WTC11 (cell line): ENCODE data around the gene TMEM131L. TPM values are rescaled to one million over a fixed set of nuclear protein-coding genes. Genes with fewer than 3 reads are reported as not detected.

Source experiments
- ATAC-seq: fragments of 200-7000 bp; cut with Tn5 transposase; 2 replicates; pipeline ENCODE4 v1.10.0; 2021; ENCODE audit warnings: mild to moderate bottlenecking, moderate library complexity
- CTCF ChIA-PET: fragments of 300-600 bp; sonication (Branson Sonifier 250); formaldehyde crosslinking; loops from one replicate; lab custom pipeline; 2021; ENCODE audit warnings: antibody characterized with exemption; lab: Charles Lee
- POLR2A ChIA-PET: fragments of 350-600 bp; sonication (Branson Sonifier 250); formaldehyde crosslinking; loops from one replicate; lab custom pipeline; 2021; ENCODE audit warnings: antibody characterized with exemption; lab: Charles Lee
- DNase-seq: peaks from one replicate; pipeline ENCODE4 v3.0.0; 2021; ENCODE audit warnings: low spot score
- H3K27ac Mint-ChIP-seq: 2 replicates; pipeline ENCODE4 v1.8.0; 2021; ENCODE audit warnings: mixed read lengths
- H3K27me3 Mint-ChIP-seq: 2 replicates; pipeline ENCODE4 v1.8.0; 2021; ENCODE audit warnings: low read depth, mild to moderate bottlenecking, moderate library complexity, mixed read lengths
- H3K36me3 Mint-ChIP-seq: 2 replicates; pipeline ENCODE4 v1.8.0; 2021; ENCODE audit warnings: mixed read lengths
- H3K4me1 Mint-ChIP-seq: 2 replicates; pipeline ENCODE4 v1.8.0; 2022; ENCODE audit warnings: mixed read lengths
- H3K4me3 Mint-ChIP-seq: 2 replicates; pipeline ENCODE4 v1.8.0; 2021; ENCODE audit warnings: mild to moderate bottlenecking, moderate library complexity, mixed read lengths
- H3K9me3 Mint-ChIP-seq: 2 replicates; pipeline ENCODE4 v1.8.0; 2021; ENCODE audit warnings: mixed read lengths
- AR ChIP-seq: fragments of 250-450 bp; sonication (Bioruptor Pico); IDR thresholded peaks from 2 replicates; pipeline ENCODE4 v1.9.0; 2021; ENCODE audit warnings: mild to moderate bottlenecking
- CREB1 ChIP-seq: sonication (generic); formaldehyde crosslinking; IDR thresholded peaks from 2 replicates; pipeline ENCODE4 v1.8.0; 2023; ENCODE audit warnings: mild to moderate bottlenecking, missing genetic modification reagents
- ELF4 ChIP-seq: sonication (generic); formaldehyde crosslinking; IDR thresholded peaks from 2 replicates; pipeline ENCODE4 v1.8.1; 2022; ENCODE audit warnings: low read depth, mild to moderate bottlenecking, moderate library complexity, missing genetic modification reagents
- MLX ChIP-seq: sonication (generic); formaldehyde crosslinking; IDR thresholded peaks from 2 replicates; pipeline ENCODE4 v1.8.1; 2023; ENCODE audit warnings: mild to moderate bottlenecking, missing genetic modification reagents, moderate library complexity
- NFE2L1 ChIP-seq: sonication (generic); formaldehyde crosslinking; IDR thresholded peaks from 2 replicates; pipeline ENCODE4 v1.8.1; 2023; ENCODE audit warnings: missing genetic modification reagents
- NR2C2 ChIP-seq: sonication (generic); formaldehyde crosslinking; IDR thresholded peaks from 2 replicates; pipeline ENCODE4 v1.8.0; 2022; ENCODE audit warnings: mild to moderate bottlenecking, missing genetic modification reagents
- PRRX2 ChIP-seq: fragments of 250-450 bp; sonication (Bioruptor Pico); IDR thresholded peaks from 2 replicates; pipeline ENCODE4 v1.8.0; 2021; ENCODE audit warnings: mild to moderate bottlenecking
- ZNF281 ChIP-seq: sonication (generic); formaldehyde crosslinking; IDR thresholded peaks from 2 replicates; pipeline ENCODE4 v1.8.0; 2023; ENCODE audit warnings: mild to moderate bottlenecking, missing genetic modification reagents
- ZNF512 ChIP-seq: sonication (generic); formaldehyde crosslinking; IDR thresholded peaks from 2 replicates; pipeline ENCODE4 v1.8.1; 2022; ENCODE audit warnings: missing genetic modification reagents, borderline replicate concordance
- total RNA-seq: library from RNA; stranded (reverse); gene quantifications from 3 replicates; pipeline ENCODE4 v1.2.3, GENCODE V29; 2021
- TF ChIP-seq, protein P1 (sequence below): fragments of 250-450 bp; sonication (Bioruptor Pico); conservative IDR thresholded peaks from 2 replicates; pipeline ENCODE4 v1.9.0; 2021; ENCODE audit warnings: mild to moderate bottlenecking
- TF ChIP-seq, protein P2 (sequence below): sonication (generic); formaldehyde crosslinking; IDR thresholded peaks from 2 replicates; pipeline ENCODE4 v1.8.0; 2022; ENCODE audit warnings: missing genetic modification reagents

Gene TMEM131L
- total RNA-seq, 1 experiment from 2014 or later, result 26.7 TPM

GRCh38 chr4:153549405-153549804 is 83.2 kb downstream of the TMEM131L start:
- Mint-ChIP-seq H3K4me1 (peaks cover 24% of the 10 kb centered on the region), H3K36me3 (0 out of 2 replicates have a peak, but pooled peaks cover 5% of the 10 kb centered on the region), H3K4me3 (no peak overlapping the region), H3K27me3 (no peaks in the 10 kb centered on the region), H3K27ac (no peak overlapping the region), H3K9me3 (no peaks in the 10 kb centered on the region)
- POLR2A ChIA-PET, result interaction anchor here (0.9 kb wide), 1 partner anchor 366 kb away, joined by 3 read pairs; no protein-coding TSS in a partner anchor
- DNase-seq (no peak), ATAC-seq (no peak)
- CTCF ChIA-PET, result no interaction called here
- no peak for TF ChIP-seq ZNF512 (CRISPR knock-in tag)
- TF ChIP-seq, protein P1, sequence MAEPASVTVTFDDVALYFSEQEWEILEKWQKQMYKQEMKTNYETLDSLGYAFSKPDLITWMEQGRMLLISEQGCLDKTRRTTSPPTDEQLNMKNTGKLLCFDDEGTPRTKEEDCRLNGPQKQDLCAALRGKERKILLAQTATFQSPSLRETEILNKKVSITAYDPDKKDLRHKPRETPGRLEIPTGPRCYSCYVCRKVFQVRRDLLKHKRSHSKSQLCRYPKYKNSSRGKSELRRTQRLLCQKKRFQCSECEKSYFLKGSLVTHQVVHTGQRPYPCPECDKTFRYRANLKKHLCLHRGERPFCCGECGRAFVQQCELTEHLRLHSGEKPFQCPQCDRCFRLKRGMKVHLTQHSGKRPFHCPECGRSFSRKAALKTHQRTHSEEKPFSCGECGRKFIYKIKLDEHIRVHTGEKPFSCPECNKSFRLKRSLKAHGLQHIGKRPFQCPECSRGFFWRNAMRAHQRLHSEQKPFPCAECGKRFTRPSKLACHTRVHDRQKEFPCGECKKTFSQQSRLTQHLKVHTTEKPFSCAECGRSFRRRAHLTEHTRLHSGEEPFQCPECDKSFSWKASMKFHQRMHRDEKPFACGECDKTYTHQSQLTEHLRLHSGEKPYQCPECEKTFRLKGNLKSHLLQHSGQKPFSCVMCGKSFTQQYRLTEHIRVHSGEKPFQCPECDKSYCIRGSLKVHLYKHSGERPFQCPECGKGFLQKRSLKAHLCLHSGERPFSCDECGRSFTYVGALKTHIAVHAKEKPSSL (CRISPR knock-in tag), result no peak
- no peak for TF ChIP-seq CREB1 (CRISPR knock-in tag)
- no peak for TF ChIP-seq ZNF281 (CRISPR knock-in tag)
- no peak for TF ChIP-seq NFE2L1 (CRISPR knock-in tag)
- no peak for TF ChIP-seq ELF4 (CRISPR knock-in tag)
- no peak for TF ChIP-seq AR (CRISPR knock-in tag)
- no peak for TF ChIP-seq MLX (CRISPR knock-in tag)
- no peak for TF ChIP-seq NR2C2 (CRISPR knock-in tag)
- TF ChIP-seq, protein P2, sequence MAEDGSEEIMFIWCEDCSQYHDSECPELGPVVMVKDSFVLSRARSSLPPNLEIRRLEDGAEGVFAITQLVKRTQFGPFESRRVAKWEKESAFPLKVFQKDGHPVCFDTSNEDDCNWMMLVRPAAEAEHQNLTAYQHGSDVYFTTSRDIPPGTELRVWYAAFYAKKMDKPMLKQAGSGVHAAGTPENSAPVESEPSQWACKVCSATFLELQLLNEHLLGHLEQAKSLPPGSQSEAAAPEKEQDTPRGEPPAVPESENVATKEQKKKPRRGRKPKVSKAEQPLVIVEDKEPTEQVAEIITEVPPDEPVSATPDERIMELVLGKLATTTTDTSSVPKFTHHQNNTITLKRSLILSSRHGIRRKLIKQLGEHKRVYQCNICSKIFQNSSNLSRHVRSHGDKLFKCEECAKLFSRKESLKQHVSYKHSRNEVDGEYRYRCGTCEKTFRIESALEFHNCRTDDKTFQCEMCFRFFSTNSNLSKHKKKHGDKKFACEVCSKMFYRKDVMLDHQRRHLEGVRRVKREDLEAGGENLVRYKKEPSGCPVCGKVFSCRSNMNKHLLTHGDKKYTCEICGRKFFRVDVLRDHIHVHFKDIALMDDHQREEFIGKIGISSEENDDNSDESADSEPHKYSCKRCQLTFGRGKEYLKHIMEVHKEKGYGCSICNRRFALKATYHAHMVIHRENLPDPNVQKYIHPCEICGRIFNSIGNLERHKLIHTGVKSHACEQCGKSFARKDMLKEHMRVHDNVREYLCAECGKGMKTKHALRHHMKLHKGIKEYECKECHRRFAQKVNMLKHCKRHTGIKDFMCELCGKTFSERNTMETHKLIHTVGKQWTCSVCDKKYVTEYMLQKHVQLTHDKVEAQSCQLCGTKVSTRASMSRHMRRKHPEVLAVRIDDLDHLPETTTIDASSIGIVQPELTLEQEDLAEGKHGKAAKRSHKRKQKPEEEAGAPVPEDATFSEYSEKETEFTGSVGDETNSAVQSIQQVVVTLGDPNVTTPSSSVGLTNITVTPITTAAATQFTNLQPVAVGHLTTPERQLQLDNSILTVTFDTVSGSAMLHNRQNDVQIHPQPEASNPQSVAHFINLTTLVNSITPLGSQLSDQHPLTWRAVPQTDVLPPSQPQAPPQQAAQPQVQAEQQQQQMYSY, result no peak
- TF ChIP-seq PRRX2, result no peak
